D721Med (cell line): ENCODE data around the gene BCO1.

Experiments used
- DNase-seq: peaks from one replicate; pipeline ENCODE4 v3.0.0; 2011; ENCODE audit warnings: low spot score; ENCODE audit not compliant: insufficient read length
- FAIRE-seq: peaks from 2 replicates; lab custom pipeline; 2011; peaks lifted over from hg19 to GRCh38; lab: Jason Lieb, UNC
- CTCF ChIP-seq: IDR thresholded peaks from 2 replicates; pipeline ENCODE4 v1.5.1; 2012; ENCODE audit warnings: mild to moderate bottlenecking, control low read depth; ENCODE audit not compliant: insufficient read depth; ENCODE audit errors: missing control alignments

BCO1 gene

DNA sequence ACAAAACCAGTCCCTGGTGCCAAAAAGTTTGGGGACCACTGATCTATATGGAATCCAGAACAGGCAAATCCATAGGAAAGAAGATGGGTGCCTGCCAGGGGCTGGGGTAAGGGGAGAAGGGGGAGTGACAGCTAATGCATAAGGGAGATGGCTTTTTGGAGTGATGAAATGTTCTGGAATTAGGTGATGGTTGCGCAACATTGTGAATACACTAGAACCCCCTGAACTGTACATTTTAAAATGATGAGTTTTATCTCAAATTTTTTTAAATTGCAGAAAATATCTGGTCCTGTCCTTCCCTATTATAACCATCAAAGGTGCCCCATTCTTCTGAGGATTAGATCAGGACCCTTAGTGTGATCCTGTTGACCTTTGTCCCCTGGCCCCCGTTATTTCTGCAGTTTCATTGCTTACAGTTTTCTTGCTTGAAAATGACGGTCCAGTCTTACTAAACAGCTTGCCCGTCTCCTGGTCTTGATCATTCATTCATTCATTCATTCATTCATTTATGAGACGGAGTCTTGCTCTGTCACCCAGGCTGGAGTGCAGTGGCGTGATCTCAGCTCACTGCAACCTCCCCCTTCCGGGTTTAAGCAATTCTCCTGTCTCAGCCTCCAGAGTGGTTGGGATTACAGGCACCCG lies 4.6 kb downstream of the BCO1 start:
- DNase-seq (no peak), FAIRE-seq (no peak)
- no peak for TF ChIP-seq CTCF

- FAIRE-seq (no peak), DNase-seq (no peak)
- TF ChIP-seq CTCF: no peak
Measured at GRCh38 chr16:81243942-81244341, 5.5 kb downstream of the BCO1 start.

DNA sequence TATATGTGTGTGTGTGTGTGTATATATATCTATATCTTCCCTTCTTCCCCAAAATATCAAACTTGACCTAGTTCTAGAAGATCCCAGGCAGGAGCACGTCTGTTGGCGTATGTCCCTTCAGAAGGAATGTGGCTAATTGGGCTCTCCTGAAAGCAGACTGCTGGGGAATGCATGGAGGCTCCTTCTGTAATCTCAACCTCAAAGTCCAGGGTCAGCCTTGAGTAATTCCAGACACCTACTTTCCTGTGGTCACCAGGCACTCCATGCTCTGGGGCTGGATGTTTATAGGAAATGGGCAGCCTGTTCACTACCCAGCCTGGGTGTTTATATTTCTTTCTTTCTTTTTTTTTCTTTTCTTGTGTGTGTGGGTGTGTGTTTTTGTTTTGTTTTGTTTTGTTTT lies 13.4 kb downstream of the BCO1 start:
- no peak for TF ChIP-seq CTCF
- FAIRE-seq (no peak), DNase-seq (no peak)

DNA sequence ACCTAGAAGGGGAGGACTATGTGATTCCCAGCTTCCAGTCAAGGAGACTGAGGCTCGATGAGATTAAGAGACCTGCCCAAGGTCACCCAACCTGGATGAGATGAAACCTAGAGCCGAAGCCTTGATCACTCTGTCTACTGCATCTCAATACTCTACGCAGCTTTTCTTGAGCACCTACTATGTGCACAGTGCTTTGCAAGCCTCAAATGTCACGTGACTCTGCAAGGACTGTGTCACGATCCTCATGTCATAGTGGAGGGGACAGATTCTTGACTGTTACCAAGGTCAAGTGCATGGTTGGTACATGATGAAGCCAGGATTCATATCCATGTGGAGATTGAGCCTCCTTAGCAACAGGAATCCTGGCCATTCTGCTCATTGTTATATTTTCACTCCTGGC lies 14.7 kb downstream of the BCO1 start:
- DNase-seq (no peak), FAIRE-seq (no peak)
- TF ChIP-seq CTCF: no peak

GRCh38 chr16:81254922-81255526 lies 16.5 kb downstream of the BCO1 start:
- no peak for FAIRE-seq
- no peak for TF ChIP-seq CTCF

DNA sequence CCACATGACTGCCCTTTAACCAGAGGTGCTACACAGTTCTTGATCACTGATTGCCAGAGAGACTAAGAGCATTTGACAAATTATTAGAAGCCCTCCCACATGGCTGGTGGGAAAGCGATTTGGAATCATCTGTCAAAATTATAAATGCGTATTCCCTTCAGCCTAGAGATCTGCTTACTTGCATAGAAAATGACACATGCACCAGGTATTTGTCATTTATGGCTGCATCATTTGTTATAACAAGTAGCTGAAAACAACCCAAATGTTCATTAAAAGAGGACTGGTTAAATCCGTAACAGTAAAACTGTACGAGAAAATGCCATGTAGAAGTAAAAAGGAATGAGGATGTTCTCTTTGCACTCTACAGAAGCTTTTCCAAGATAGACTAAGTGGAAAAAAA lies 21.4 kb downstream of the BCO1 start:
- no peak for TF ChIP-seq CTCF
- no peak for DNase-seq
- FAIRE-seq: no peak

More at GRCh38 chr16:81254922-81255526, 16.5 kb downstream of the BCO1 start:
- no peak for DNase-seq

DNA sequence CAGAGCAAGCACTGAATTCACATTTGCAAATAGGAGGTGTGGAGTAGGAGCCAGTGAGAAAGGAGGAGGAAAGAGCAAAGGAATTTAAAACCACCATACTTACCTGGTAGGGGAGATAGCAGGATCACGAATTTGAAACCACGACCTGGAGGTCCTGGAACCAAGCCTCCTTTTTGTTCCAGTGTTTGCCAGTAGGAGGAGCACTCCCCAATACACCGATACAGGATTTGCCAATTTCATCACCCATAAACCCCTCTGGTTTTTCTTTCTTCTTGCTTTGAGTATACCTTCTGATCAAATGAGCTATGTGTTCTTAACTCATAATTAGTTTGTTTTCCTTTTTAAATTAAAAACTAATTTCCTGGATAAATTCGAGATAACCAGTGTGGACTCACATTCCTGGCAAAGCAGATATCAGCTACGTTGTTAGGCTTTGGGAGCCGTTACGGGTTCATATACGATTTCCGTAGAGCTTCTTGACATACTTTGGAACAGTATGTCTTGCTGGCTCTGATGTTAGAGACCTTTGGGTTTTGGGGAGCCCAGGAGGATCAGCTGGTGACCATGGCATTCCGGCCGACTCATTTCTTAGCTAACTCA lies 22.7 kb downstream of the BCO1 start:
- FAIRE-seq (no peak), DNase-seq (no peak)
- TF ChIP-seq CTCF: peak; percentile 19
